DLD1 (cell line): ENCODE measurements around the gene SLAMF1.
"Not testable (repeated sequence)": the region's sequence is repeated elsewhere in the genome, so short reads cannot be mapped to it uniquely, and the experiment has no call there.

Experiments
- in situ Hi-C: cut with HindIII; loops from 2 replicates; pipeline ENCODE4 v1.10.0; 2017; ENCODE audit warnings: low sequenced_read_pairs

Gene SLAMF1

DNA sequence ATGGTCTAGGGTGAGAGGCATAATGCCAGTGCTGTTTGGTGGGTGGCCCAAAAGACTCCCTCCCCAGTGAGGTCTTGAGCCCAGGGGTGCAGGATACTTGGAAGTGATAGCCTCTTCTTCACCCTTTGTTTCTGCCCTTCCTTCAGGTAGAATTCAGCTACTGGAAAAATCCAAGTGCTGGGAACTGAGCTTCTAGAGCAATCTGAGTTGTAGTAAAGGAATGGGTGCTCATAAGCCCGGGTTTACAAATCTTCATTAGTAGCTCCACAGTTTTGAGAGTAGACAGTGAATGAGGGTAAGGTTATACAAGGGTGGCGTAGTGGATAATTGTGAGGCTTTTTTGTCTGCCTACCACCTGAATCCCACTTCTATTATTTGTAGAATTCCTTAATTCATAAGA lies 38.3 kb downstream of the SLAMF1 start:
- in situ Hi-C loops, result loop anchor here (25.0 kb wide), 1 partner anchor 171 kb away; no protein-coding TSS in a partner anchor

DNA sequence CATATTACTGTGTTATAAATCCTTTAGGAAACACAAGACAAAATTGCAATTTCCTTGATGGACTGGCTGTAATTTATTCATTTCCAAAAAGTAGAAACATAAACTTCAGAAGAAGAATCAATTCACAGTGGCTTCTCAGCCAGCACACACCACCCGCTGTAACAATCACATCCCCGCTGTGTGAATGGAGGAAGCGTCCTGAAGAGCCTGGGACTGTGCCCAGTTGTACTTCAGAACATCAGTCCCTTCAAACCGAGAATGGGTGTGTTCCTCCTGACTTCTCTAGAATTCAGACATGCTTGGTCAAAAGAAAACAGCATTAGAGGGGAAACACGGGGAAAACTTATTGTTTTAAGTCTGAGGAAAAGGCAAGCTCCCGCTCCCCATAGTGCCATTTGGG lies 38.8 kb downstream of the SLAMF1 start:
- in situ Hi-C loops, result loop anchor here (25.0 kb wide), 1 partner anchor 171 kb away; no protein-coding TSS in a partner anchor

DNA sequence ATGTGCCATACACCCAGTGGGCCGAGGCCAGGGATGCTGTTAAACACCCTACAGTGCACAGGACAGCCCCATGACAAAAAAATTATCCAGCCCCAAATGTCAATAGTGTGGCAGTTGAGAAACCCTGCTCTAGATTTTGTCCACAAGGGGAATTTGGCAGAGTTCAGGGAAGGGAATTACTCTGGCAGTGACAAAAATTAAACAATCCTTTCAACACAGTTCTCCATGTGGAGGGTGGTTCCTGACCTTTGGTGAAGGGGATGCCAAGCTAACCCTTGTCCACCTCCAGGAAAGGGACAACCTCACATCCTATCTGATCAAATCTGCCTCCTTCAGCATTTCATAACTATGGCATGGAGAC lies 39.2 kb downstream of the SLAMF1 start:
- in situ Hi-C loops, result loop anchor here (25.0 kb wide), 1 partner anchor 170 kb away; no protein-coding TSS in a partner anchor

DNA sequence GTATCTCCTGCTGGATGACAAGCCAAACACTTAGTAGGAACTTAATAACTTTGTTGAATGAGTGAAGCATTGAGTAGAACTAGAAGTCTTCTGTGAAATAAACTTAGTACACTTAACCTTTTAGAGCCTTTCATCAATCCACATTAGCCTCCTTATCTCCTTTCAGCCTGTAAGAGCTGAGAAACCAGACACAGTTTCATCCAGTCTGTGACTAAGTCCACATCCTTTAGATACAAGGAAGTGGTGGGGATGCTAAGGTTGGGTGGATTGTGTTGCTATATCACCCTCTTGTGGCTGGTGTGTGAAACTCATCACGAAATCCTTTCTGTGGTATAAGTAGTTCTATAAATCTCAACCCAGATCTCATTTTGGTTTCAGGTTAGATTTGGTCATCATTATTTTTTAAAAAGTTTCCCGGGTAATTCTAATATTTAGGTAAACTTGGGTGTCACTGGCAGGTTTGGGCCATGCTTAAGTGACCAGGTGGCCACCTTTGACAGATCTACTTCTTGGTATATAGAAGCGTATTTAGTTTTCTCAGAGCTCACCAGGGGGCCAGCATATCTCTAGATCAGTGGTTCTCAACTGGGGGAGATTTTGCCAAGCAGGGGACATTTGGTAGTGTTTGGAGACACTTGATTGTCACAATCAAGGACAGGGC lies 39.7 kb downstream of the SLAMF1 start:
- in situ Hi-C loops, result loop anchor here (25.0 kb wide), 1 partner anchor 170 kb away; no protein-coding TSS in a partner anchor

DNA sequence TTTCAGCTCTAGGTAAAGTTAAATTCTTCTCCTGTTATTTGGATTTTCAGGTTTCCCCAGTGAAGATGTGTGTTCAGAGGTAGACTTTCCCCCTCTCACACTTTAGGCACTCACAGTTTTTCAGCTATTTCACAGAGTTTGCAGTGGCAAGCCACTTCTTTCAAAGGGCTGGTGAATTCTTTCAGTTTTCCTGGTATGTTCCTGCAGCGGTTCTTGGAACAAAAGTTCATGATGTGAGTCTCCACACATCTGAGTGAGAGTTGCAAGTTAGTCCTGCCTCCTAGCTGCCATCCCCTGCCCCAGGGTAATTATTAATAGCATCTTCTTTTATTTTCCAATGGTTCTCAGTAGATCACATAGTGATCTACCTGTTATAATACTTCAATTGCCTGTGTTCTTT lies 40.2 kb downstream of the SLAMF1 start:
- in situ Hi-C loops, result loop anchor here (25.0 kb wide), 1 partner anchor 169 kb away; no protein-coding TSS in a partner anchor

DNA sequence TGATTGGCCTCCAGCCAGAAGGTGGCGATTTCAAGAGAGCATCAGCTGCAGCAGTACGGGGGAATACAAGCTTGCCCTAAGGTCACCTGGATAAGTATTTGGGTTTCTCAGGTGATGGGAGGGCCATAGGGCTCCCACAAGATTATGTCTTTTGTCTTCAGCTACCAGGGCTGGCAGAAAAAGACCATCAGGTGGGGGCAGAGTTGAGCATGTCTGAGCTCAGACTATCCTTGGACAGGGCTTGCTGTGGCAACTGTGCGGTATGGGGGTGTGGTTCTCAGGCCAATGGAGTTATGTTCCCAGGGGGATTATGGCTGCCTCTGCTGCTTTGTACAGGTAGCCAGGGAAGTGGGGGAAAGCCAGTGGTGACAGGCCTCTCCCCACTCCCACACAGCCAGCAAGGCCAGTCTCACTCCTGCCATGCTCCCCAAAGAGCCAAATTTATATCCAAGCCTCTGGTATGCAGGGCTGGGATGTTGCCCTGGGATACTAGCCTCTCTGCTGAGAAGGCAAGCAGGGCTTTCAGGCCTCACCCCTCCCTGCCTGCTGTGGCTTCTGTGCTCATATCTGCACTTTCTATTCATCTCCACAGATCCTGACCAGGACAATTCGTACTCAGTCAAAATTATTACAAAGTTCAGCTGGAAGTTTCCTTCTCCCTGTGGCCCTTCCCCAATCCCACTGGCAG lies 40.9 kb downstream of the SLAMF1 start:
- in situ Hi-C loops, result loop anchor here (25.0 kb wide), 1 partner anchor 169 kb away; no protein-coding TSS in a partner anchor

DNA sequence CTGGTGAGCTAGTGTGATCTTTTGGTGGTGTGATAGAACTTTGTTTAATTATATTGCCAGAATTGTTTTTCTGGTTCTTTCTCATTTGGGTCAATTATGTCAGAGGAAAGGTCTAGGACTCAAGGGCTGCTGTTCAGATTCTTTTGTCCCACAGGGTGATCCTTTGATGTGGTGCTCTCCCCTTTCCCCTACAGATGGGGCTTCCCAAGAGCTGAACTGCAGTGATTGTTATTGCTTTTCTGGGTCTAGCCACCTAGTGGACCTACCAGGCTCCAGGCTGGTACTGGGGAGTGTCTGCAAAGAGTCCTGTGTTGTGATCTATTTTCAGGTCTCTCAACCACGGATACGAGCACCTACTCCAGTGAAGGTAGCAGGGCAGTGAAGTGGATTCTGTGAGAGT lies 41.6 kb downstream of the SLAMF1 start:
- in situ Hi-C loops, result loop anchor here (25.0 kb wide), 1 partner anchor 168 kb away; no protein-coding TSS in a partner anchor

DNA sequence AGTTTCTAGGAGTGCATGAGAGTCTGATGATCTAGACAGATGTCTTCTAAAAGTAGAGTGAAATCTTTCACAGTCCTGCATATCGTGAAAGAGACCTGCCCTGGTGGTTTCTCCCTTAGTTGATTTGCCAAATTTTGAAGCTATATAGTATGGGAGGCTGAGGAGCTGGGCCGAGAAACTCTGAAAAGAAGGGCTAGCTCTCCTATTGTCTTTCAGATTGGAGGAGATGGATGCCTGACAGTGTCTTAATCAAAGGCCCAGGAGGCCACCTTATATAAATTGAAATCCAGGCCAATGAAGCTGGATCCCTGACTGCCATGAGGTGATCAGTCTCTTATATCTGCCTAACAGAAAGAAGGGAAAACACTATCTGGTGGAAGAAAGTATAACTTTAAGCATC lies 49.1 kb downstream of the SLAMF1 start:
- in situ Hi-C loops, result no loop called here

DNA sequence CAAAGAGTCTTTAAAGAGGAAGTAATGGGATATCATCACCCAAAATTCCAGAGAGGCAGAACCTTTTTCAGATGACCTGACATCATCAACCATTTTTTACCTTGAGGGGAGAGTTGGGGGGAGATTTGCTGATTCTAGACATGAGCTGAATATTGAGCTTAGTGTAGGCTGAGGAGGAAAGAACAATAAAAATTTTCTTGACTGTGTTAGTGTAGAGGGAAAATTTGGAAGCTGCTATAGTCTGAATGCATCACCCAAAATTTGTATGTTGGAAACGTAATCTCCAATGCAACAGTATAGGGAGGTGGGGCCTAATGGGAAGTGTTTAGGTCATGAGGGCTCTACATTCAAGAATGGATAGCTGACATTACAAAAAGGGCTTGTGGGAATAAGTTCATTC lies 49.8 kb downstream of the SLAMF1 start:
- in situ Hi-C loops, result no loop called here

DNA sequence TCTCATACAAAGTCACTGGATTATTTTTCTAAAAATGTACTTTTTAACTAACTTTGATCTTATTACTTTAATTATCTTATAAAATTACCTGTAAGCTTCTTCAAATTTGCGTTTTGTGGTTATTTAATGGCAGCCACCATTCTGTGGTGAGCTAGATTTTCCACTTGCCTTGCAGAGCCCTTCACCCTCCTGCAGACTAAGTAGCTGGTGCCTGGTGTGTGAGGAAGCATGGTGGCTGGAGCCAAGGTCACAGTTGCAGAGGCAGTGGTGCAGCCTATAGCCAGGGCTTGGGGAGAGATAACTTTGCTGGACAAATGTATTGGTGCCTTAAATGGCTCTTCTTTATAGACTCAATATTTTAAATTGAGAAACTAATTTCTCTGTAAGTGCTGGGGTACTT lies 56.4 kb downstream of the SLAMF1 start:
- in situ Hi-C loops, result no loop called here

DNA sequence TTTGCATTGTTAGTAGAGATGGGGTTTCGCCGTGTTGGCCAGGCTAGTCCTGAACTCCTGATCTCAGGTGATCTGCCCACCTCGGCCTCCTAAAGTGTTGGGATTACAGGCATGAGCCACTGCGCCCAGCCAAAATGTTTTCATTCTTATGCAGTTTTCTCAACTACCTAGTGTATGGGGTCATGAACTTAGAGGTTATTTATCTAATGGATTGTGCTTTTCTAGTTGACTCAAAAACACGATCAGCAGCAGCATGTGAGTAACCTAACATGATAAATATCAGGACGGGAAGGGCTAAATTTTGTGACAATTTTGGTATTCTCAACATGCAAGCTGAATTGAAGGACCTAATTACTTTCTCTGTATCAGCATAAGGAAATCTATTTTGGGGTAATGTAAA lies 58.4 kb downstream of the SLAMF1 start:
- in situ Hi-C loops, result no loop called here

DNA sequence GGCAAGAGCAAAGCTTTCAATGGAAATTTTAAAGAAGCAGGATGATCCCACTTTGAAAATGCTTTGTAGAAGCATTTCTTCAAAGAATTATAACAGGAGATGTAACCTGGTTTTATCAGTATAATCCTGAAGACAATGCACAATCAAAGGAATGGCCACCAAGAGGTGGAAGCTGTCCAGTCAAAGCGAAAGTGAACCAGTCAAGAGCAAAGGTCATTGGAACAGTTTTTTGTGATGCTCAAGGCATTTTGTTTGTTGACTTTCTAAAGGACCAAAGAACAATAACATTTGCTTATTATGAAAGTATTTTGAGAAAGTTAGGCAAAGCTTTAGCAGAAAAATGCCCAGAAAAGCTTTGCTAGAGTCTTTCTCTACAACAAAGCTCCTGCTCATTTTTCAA lies 62.1 kb downstream of the SLAMF1 start:
- in situ Hi-C loops, result no loop called here

DNA sequence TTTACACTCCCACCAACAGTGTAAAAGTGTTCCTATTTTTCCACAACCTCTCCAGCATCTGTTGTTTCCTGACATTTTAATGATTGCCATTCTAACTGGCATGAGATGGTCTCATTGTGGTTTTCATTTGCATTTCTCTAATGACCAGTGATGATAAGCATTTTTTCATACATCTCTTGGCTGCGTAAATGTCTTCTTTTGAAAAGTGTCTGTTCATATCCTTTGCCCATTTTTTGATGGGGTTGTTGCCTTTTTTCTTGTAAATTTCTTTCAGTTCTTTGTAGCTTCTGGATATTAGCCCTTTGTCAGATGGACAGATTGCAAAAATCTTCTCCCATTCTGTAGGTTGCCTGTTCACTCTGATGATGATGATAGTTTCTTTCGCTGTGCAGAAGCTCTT lies 63.9 kb downstream of the SLAMF1 start:
- in situ Hi-C loops, result not testable (repeated sequence)

DNA sequence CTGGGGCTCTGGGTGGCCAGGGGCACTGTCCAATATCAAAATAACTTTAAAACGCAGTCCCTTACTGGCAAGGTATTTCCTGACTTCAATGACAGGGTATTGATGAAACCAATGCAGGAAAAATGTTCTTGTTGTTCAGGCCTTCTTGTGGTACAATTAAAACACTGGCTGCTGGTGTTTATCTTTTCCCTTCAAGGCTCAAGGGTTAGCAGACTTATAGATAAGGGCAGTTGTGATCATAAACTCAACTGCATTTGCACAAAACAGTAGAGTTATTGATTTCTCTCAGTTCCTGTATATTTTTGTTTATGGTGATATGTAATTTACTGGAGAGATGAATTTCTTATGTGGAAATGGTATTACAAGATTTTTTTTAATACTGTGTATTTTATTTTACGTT lies 64.9 kb downstream of the SLAMF1 start:
- in situ Hi-C loops, result no loop called here

DNA sequence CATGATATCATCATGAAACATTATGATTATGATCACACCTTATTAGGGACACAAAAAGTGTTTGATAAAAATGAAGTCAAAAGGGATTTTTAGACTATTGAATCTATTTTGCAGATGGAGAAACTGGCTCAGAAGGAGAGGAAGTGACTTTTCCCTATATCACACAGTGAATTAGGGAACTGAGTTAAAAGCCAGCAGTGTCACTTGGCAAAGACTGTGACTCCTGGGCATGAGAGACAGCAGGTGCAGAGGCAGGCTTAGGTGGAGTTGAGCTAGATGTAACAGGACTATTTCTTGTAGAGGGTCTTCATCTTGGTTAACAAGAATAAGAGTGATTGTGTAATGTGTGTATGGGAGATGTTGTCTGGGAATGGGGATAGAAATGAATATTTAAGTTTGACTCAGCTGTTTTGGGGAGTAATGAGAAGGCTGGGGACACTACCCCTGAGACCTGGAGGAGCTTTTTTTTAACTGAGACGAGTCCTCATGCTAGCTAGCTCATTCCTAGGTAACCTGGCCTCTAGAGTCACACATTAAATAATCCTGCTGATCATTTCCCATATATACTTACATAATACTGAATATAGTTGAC lies 66.5 kb downstream of the SLAMF1 start:
- in situ Hi-C loops, result no loop called here

DNA sequence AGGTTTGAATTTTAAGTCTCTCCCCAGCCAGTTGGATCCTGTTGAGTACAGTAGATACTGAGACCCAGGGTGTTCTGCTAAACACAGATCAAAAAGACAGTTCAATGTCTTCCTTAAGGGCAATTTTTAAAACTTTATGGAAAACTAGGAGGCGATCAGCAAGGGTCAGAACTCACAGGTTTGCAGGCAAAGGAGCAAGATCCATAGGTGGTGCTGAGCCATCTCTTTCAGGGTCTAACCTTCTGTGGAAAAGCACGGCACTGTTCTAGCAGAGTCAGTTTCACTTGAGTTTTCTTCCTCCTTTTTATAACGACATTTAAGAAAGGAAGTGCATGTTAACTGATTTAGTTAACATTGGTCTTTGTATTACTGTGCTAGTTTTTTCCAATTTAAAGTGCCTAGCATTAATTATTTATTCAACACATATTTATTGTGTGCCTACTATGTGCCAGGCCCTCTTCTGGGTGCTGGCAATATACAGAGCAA lies 67.6 kb downstream of the SLAMF1 start, which contains the start of gene CD84:
Gene CD84 (minus strand): TSS at position 281 of the 486 bp plus-strand sequence. CDS start 59 bp downstream, at position 222.
- in situ Hi-C loops, result no loop called here

DNA sequence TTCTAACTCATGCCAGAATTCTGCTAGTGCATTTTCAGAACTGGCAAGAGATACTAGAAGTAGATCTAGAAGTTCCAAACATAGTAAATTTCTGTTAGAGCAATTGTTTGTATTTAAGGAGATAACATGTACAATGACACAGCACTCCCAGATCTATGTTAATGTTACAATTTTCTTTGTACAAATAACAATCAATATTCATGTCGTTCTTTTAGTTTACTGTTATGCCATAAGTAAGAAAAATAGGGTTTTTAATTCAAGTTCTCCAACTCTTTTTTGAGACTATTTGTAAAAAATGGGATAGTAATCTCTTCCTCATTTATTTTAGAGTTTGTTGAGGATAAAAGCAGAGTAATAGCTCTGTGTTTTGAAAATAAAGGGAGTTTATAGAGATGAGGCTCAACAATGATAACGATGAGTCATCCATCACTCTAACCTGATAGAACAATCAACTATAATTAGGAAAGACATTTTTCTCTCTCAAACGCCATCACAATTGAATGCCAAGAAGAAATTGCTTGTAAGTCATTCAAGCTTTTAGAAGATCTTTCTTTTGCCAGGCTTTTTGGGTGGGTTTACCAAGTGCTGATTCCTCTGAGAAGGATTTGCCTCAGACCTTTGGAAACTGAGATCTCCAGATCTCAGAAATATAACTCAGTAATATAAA lies 68.2 kb downstream of the SLAMF1 start:
- in situ Hi-C loops, result no loop called here

DNA sequence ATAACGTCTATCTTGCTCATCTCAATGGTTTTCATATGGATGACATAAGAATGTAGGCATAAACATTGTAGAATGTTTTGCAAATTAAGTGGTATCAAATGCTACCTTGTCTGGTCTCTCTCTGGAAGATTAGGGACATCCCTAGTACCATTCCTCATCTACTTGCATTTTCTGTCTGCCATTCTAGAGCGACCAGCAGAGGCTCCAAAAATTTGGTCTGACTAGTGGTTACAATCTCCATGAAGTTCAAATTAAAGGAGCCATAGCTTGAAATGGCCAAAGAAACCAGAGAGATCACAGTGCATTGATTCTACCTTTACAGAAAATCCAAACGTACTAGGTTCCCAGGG lies 68.7 kb downstream of the SLAMF1 start:
- in situ Hi-C loops, result no loop called here

DNA sequence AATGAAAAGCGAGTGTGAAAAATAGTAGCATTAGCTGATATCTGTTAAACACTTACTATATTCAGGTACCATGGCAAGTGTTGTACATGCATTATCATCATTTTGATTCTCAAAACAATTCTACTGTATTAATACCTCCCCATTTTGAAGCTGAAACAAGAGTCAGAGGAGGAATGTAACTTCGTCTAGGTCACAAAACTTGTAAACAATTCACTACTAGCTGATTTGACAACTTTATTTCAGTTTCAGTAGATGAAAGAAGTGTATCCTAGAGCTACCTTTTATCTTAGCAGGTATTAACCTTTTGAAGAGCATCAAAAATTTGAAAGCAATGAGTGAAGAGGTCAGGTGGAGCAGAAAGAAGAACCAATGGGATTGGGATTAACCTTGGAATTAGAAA lies 69.2 kb downstream of the SLAMF1 start:
- in situ Hi-C loops, result no loop called here

DNA sequence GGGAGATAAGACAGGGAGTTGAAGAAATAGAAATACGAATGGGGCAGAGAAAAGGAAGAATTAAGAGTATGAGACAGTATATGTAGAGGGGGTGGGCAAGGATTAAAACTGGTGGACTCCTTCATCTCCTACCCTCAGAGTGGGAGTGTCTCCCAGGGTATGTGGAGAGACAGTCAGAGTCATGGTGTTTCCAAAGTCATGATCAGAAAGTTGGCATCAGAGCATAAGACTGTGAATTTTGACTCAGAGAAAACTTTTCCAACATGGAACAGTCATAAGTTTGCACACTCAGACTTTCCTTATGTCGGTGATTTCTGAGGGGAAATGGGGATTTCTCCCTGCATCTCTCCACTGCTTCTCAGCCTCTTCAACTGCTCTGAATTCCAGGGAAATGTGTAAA lies 70.0 kb downstream of the SLAMF1 start:
- in situ Hi-C loops, result no loop called here

DNA sequence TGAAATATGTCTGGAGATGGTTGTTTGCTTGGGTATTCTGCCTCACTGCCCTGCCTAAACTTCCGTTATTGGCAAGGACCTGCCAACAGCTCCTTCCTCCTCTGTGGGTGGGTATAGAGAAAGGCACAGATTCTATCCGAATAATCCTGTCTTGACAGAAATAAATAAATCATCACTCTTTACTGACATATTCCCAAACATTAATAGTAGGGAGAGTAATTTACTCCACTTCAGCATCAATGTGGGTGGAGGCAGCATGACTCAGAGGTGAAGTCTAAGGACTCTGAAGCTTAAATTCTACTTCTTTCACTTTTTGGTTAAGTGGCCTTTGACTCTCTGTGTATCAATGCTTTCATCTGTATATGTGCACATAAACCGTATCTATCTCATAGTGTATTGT lies 70.5 kb downstream of the SLAMF1 start:
- in situ Hi-C loops, result no loop called here
